GM12878 (cell line): ENCODE data around the gene PFKFB3. TPM values are rescaled to one million over a fixed set of nuclear protein-coding genes. Genes with fewer than 3 reads are reported as not detected.

Source experiments
- CEBPZ ChIP-seq: fragments of 150-350 bp; IDR thresholded peaks from 2 replicates; pipeline ENCODE4 v1.6.1; 2016; ENCODE audit warnings: low read depth, low read length
- CREM ChIP-seq: IDR thresholded peaks from 2 replicates; pipeline ENCODE4 v1.6.1; 2014; ENCODE audit warnings: antibody characterized with exemption, low read depth
- EGR1 ChIP-seq, 2 experiments: IDR thresholded peaks; 1 replicate in 1 of 2; 2 replicates in 1 of 2; pipeline ENCODE4 v1.6.1; 2011 to 2012; ENCODE audit warnings: low read depth in 2 of 2, low read length in 2 of 2, borderline replicate concordance in 1 of 2, mild to moderate bottlenecking in 1 of 2, moderate library complexity in 1 of 2
- HCFC1 ChIP-seq: fragments of 150-350 bp; IDR thresholded peaks from 2 replicates; pipeline ENCODE4 v1.6.1; 2014; ENCODE audit warnings: low read length
- MEF2B ChIP-seq: fragments of 450-650 bp; IDR thresholded peaks from 2 replicates; pipeline ENCODE4 v1.6.1; 2018; ENCODE audit warnings: mild to moderate bottlenecking, moderate library complexity; ENCODE audit not compliant: partially characterized antibody, poor library complexity, severe bottlenecking
- MTA3 ChIP-seq: IDR thresholded peaks from 2 replicates; pipeline ENCODE4 v1.6.1; 2012; ENCODE audit warnings: low read length, inconsistent platforms, borderline replicate concordance
- MXI1 ChIP-seq: fragments of 150-350 bp; IDR thresholded peaks from 2 replicates; pipeline ENCODE4 v1.6.1; 2011; ENCODE audit warnings: low read depth, mild to moderate bottlenecking, inconsistent platforms, low read length, improper control_type of control experiment
- NBN ChIP-seq: fragments of 450-650 bp; IDR thresholded peaks from 2 replicates; pipeline ENCODE4 v1.6.1; 2016
- NFIC ChIP-seq: IDR thresholded peaks from 2 replicates; pipeline ENCODE4 v1.6.1; 2012; ENCODE audit warnings: low read depth, mild to moderate bottlenecking, inconsistent platforms, low read length, moderate library complexity
- PKNOX1 ChIP-seq: fragments of 450-650 bp; IDR thresholded peaks from 2 replicates; pipeline ENCODE4 v1.6.1; 2016; ENCODE audit warnings: mild to moderate bottlenecking
- PML ChIP-seq: IDR thresholded peaks from 2 replicates; pipeline ENCODE4 v1.6.1; 2012; ENCODE audit warnings: low read length, inconsistent platforms
- RB1 ChIP-seq: fragments of 450-650 bp; formaldehyde crosslinking; IDR thresholded peaks from 2 replicates; pipeline ENCODE4 v1.6.1; 2017; ENCODE audit warnings: mild to moderate bottlenecking, borderline replicate concordance
- RFX5 ChIP-seq: IDR thresholded peaks from 2 replicates; pipeline ENCODE4 v1.6.1; 2011; ENCODE audit warnings: low read depth, low read length, improper control_type of control experiment
- SIX5 ChIP-seq: IDR thresholded peaks from 2 replicates; pipeline ENCODE4 v1.6.1; 2011; ENCODE audit warnings: mild to moderate bottlenecking, low read depth, low read length, moderate library complexity; ENCODE audit not compliant: severe bottlenecking
- SREBF1 ChIP-seq: IDR thresholded peaks from 2 replicates; pipeline ENCODE4 v1.6.1; 2012; ENCODE audit warnings: mild to moderate bottlenecking, low read length
- STAT1 ChIP-seq: fragments of 450-650 bp; conservative IDR thresholded peaks from 2 replicates; pipeline ENCODE4 v1.6.1; 2014; ENCODE audit warnings: antibody characterized with exemption, mild to moderate bottlenecking
- TCF7 ChIP-seq: IDR thresholded peaks from 2 replicates; pipeline ENCODE4 v1.6.1; 2014; ENCODE audit warnings: antibody characterized with exemption, borderline replicate concordance
- YY1 ChIP-seq: IDR thresholded peaks from 2 replicates; pipeline ENCODE4 v1.6.1; 2011; ENCODE audit warnings: low read depth, mild to moderate bottlenecking, low read length
- ZBTB40 ChIP-seq: fragments of 450-650 bp; IDR thresholded peaks from 2 replicates; pipeline ENCODE4 v1.6.1; 2016; ENCODE audit warnings: mild to moderate bottlenecking, moderate library complexity, borderline replicate concordance
- polyA plus RNA-seq, 11 experiments: library from polyadenylated mRNA; depleted of rRNA in 4 of 11; unstranded in 6 of 11; stranded (reverse) in 5 of 11; fragments of >200 nt; fragmentation: Nextera tagmentation in 4 of 11; fragmentation: Illumina TruSeq in 1 of 11; extraction: Ambion mirVana in 4 of 11; extraction: Trizol in 1 of 11; gene quantifications; 1 replicate in 1 of 11; 2 replicates in 10 of 11; pipeline versions ENCODE4 v1.2.1 to v1.2.3, GENCODE V29; 2011 to 2016; ENCODE audit warnings: inconsistent platforms in 2 of 11, missing spikeins in 2 of 11, low read depth in 1 of 11
- total RNA-seq, 4 experiments: library from RNA; depleted of rRNA in 3 of 4; stranded (reverse); fragments of >200 nt in 3 of 4; fragmentation: Illumina TruSeq in 1 of 4; extraction: Trizol in 1 of 4; gene quantifications; 2 replicates each; pipeline versions ENCODE4 v1.2.1 to v1.2.3, GENCODE V29; 2013 to 2021
- TF ChIP-seq, protein P1 (sequence below): IDR thresholded peaks from 2 replicates; pipeline ENCODE4 v1.6.1; 2012; ENCODE audit warnings: low read depth, low read length, improper control_type of control experiment

The PFKFB3 gene
- total and polyA plus RNA-seq, 10 of the 15 experiments (the other 5 are each of a cell fraction or from before 2014, with no cell fraction given), result 1.6 to 46.7 (median 13.7) TPM

DNA sequence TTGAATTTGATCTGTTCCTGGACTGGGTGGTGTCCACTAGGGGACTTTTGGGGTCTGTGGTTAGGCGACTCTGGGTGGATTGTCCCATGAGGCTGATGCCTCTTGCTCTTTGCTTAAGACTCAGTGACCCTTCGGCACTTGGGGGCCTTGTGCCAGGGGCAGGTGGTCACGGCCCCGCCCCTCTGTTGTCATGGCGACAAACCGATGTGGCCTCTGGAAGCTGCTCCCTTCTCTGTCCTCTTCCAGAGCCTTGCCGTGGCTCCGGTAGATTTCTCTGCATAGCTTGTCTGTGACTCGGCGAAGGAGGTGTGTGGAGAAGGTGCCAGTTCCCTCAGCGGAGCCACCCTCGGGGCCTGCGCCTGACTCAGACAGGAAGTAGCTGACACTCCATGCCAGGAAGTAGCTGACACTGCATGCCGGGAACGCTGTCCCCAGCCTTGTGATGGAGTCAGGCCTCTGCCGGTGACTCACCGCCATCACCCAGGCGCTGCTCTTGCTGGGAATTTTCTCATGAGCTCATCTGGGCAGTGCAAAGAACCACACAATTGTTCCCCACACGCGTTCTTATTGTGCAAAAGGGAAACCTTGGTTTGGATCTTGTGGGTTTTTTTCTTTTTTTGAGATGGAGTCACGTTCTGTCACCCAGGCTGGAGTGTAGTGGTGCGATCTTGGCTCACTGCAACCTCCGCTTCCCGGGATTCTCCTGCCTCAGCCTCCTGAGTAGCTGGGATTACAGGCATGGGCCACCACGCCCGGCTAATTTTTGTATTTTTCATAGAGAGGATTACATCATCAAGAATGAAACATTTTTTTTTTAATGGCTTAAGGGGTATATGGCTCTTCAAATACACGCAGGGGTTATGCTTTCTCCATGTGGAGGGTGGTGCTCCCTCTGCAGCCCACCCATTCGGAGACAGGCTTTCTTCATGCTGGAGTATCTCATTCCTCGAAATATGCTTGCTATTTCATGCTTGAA, 72.6 kb downstream of the PFKFB3 start (continued):
- TF ChIP-seq, protein P1, sequence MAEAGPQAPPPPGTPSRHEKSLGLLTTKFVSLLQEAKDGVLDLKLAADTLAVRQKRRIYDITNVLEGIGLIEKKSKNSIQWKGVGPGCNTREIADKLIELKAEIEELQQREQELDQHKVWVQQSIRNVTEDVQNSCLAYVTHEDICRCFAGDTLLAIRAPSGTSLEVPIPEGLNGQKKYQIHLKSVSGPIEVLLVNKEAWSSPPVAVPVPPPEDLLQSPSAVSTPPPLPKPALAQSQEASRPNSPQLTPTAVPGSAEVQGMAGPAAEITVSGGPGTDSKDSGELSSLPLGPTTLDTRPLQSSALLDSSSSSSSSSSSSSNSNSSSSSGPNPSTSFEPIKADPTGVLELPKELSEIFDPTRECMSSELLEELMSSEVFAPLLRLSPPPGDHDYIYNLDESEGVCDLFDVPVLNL, result no peak
- TF ChIP-seq TCF7 (no peak), PKNOX1 (peak; percentile 1; the same call in 1 of the 2 replicates), MEF2B (peak; percentile 89), NBN (peak; percentile 72; the same call in 1 of the 2 replicates), ZBTB40 (peak; percentile 82; the same call in 1 of the 2 replicates), YY1 (peak; percentile 93), MXI1 (peak; percentile 58; the same call in 1 of the 2 replicates), RB1 (no peak), EGR1 (IDR thresholded peaks at IDR 0.05; ENCODE audit: borderline replicate concordance in 1 of 2, low read depth in 2 of 2, low read length in 2 of 2) (no peak), PML (peak; percentile 41; the same call in 1 of the 2 replicates), SREBF1 (no peak), SIX5 (no peak), RFX5 (no peak), NFIC (peak; percentile 62; the same call in 1 of the 2 replicates), STAT1 (no peak), HCFC1 (no peak; the same call in 1 of the 2 replicates), MTA3 (no peak), CEBPZ (no peak), CREM (peak; percentile 79)
